Measurements from ENCODE around the gene HTT-AS.

HTT-AS gene

DNA sequence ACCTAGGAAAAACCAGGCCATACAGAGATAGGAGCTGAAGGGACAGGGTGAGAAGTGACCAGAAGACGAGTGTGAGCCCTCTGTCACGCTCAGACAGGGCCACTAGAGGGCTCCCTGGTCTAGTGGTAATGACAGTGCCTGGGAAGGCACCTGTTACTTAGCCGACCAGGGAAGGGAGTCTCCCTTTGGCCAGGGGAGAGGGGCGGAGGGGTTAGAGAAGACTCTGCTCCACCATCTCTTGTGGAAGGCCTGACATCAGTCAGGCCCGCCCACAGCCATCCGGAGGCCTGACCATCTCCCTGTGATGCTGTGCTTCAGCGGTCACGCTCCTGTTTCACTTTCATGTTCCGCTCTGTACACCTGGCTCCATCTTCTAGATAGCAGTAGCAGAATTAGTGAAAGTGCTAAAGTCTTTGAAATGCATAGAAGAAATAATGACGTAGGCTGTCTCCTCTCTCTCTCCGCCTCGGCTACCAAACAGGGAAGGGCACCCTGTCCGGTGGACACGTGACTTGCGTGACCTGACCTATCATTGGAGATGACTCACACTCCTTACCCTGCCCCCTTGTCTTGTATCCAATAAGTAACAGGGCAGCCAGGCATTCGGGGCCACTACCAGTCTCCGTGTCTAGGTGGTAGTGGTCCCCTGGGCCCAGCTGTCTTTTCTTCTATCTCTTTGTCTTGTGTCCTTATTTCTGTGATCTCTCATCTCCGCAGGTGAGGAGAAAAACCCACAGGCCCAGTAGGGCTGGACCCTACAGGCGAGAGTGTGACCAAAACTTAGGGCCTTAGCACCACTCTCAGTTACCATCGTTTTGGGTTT lies 26.7 kb downstream of the HTT-AS start:
- DNase-seq: peak; percentile 28

DNA sequence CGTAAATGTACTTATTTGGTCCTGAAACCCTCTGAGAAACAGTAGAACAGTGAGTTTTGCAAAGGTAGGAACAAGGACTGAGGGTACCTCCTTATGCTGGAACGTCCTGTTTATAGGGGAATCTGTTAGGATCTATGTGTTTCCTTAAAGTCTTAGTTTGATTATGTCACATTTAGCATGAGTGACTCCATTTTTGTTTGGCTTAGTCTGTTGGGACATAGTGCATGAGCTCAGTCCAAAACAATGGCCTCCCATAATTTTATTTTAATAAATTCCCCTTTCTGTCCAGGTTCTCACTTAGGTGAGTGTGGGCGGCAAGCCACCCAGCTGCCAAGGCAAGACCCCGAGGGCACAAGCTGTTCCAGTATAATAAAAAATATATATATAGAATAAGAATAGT lies 27.7 kb downstream of the HTT-AS start:
- no peak for DNase-seq

DNA sequence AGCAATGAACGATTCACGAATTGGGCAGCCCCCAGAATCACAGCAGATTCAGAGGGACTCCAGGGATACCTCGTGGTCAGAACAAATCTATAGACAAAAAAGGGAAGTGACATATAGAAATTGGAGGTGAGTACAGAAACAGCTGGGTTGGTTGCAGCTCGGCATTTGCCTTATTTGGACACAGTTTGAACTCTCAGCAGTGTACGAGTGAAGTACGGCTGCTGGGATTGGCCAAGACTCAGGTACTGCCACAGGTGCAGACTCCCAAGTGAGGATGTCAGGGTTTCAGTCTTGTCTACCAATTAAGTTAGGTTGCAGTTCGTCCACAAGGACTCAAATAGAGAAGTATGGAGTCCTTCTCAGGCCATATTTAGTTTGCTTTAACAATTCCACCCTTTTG lies 28.2 kb downstream of the HTT-AS start:
- DNase-seq: no peak

DNA sequence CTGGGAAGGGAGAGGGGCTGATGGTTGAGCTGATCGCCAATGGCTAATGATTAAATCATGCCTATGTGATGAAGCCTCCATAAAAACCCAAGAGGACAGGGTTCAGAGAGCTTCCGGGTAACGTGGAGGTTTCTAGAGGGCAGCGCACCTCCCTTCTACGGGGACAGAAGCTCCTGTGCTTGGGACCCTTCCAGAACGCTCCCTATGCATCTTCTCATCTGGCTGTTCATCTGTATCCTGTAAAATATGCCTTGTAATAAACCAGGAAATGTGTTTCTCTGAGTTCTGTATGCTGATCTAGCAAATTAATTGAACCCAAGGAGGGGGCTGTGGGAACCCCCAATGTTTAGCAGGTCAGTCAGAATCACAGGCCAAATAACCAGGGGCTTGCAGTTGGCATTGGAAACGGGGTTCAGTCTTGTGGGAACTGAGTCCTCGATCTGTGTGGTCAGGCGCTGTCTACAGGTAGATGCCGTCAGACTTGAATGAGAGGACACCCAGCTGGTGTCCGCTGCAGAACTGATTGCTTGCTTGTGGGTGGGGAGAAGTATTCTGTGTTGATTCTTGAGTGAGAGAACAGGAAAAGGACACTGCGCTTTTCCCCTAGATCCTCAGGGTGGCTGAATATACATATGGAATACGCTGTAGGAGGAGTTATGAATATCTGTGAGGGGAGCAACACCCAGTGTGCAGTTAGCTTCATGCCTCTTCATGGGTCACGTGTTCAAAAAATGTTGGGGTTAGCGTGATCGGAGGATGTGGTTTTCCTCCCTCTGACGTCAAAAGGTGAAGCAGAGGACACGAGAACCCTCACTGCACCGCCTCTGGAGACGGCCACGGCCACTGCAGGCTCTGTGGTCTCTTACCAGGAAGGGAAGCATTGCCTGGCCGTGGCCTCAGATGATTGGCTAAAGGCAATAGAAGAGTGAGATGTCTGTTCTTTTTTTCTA lies 29.2 kb downstream of the HTT-AS start:
- no peak for DNase-seq

DNA sequence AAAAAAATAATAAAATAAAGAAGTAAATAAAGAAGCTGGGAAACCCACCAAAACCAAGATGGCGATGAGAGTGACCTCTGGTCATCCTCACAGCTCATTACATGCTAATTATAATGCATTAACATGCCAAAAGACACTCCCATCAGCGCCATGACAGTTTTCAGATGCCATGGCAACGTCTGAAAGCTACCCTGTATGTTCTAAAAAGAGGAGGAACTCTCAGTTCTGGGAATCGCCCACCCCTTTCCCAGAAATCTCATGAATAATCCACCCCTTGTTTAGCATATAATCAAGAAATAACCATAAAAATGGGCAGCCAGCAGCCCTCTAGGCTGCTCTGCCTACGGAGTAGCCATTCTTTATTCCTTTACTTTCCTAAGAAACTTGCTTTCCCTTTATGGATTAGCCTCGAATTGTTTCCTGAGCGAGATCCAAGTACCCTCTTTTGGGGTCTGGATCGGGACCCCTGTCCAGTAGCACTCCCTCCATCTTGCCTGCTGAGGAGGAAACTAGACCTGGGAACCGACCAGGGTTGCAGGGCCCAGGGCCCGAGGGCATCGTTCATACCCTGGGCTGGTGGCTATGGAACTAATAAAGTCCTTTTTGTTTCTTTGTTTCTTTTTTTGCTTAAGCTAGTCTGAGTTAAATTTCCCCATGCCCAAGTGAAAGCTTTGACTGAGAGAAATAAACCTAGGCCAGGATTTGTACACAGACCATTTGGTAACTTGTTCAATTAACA lies 30.9 kb downstream of the HTT-AS start:
- no peak for DNase-seq

DNA sequence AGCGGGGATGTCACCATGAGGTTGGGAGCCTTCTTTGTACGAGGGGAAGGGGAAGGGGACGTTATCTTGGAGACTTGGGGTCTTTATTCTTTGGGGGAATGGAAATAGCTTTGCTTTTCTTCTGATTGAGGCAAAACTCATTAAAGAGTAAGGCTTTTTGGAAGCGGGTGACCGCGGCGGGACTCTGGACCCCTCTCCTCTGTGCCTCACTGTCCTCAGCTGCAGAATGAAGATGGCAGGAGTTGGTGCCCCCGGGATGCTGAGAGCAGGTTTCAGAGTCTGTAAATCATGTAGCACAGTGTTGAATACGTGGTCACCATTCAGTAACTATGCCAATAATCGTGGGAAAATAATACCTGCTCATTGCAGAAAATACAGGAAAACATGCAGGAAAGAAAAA lies 32.1 kb downstream of the HTT-AS start:
- no peak for DNase-seq

DNA sequence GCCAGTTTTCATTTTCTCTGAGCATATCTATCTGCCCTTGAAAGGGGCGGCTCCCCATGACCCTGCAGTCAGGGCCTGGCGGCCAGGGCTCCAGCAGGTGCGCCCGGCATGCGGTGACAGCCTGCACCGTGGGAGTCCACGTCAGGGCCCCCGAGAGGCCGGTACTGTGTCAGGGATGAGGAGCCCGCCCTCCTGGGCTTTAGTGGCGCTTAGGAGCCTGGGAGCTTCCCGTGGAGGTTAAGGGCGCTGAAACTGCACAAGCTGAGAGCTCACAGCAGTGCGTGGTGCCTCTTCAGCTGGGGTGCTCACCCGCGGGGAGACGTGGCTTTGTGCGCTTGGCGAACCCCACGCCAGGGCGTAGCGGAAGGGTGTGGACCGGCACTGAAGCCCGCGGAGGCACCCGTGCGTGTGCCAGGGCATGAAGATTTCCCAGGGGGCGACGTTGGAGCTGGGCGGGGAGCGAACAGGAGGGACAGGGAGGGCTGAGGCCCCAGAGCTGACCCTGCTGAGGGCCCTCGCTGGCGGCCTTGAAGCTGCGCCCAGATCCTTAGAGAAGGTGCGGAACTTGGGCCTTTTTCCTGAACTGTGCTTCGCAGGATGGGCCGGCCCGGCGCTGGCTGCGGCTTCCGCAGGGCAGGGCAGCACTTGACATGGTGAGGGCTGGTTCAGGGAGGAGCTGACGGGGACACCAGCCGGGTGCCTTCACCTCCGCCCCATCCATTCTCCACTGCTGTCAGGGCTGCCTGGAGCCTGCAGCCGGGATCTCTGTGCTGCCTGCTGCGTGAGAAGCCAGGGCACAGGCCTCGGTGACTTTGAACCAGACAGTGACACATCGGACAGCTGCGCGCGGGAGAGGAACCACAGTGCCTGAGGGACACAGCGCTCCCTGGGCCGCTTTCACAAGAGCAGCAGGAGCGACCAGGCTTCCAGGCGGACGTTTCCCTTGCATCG lies 32.9 kb downstream of the HTT-AS start:
- no peak for DNase-seq

DNA sequence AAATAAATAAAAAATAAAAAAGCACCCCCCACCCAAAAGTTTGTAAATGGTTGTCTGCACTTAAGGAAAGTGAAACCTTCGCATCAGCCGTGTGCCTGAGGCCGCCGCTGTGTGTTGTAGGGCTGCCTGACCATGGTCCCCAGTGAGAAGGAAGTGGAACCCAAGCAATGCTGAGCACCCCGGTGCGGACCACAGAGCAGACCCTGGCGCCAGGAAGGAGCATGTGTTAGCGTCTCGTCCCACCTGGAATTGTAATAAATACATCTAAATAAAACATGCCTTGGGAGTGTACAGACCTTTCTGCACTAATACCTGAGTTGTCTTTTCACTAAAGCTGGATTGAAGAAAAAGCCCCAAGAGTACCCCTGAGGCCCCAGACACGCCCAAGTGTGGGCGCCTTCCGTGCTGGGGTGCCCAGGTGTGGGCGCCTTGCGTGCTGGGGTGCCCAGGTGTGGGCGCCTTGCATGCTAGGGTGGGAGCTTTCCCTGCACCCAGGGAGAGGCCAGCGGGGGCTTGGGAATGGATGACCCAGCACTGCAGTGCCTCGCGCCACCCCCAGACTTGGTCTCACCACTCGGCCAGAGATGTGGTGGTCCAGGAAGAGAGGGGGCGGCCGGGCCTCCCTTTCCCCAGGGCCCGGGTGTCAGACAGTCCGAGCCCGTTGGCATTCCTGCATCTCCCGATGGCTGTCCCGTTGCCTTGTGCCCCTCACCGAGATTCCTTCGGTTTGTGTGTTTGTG lies 33.7 kb downstream of the HTT-AS start:
- no peak for DNase-seq

DNA sequence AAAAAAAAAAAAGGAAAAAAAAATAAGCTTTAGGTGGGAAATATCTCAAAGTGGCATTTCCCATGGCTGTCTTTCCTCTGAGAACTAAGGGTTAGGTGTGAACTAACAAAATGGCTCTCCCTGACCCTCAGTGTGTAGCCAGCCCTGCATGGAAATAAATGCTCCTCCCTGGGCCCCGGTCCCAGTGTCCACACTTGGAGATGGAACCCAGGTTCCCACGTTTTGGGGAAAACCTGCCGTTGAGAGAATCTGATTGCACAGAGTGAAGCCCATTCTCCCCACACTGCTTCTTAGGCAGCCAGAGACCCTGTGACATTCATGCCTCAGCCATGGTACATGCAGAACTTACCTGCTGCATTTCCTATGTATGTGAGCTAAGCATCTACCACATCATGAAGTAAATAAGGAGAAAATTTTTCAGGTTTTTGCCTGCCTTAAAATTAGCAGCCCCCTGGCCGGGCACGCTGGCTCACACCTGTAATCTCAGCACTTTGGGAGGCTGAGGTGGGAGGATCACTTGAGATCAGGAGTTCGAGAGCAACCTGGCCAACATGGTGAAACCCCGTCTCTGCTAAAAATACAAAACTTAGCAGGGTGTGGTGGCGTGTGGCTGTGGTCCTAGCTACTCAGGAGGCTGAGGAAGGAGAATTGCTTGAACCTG lies 34.5 kb downstream of the HTT-AS start:
- no peak for DNase-seq

DNA sequence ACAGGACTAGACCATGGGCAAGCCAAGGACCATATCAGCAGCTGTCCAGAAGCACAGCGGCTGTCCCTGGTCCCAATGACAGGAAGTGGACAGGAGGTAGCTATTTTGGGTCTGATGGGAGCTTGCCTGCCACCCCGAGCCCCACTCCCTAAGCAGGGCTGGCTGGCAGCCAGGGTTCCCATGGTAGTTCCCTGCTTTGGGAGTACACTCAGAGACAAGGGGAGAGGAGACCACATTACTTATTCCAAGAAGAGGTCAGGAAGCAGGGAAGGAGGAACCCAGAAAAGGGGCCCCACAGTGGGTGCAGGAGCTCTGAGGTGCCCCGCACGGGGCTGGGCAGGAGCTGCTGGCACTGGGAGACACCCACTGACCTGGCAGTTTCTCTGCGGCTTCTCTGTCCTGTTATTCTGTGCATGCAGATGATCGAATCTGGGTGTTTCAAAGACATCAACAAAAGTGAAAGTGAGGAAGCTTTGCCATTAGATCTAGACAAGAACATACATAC lies 36.3 kb downstream of the HTT-AS start:
- peak; percentile 43 for DNase-seq

DNA sequence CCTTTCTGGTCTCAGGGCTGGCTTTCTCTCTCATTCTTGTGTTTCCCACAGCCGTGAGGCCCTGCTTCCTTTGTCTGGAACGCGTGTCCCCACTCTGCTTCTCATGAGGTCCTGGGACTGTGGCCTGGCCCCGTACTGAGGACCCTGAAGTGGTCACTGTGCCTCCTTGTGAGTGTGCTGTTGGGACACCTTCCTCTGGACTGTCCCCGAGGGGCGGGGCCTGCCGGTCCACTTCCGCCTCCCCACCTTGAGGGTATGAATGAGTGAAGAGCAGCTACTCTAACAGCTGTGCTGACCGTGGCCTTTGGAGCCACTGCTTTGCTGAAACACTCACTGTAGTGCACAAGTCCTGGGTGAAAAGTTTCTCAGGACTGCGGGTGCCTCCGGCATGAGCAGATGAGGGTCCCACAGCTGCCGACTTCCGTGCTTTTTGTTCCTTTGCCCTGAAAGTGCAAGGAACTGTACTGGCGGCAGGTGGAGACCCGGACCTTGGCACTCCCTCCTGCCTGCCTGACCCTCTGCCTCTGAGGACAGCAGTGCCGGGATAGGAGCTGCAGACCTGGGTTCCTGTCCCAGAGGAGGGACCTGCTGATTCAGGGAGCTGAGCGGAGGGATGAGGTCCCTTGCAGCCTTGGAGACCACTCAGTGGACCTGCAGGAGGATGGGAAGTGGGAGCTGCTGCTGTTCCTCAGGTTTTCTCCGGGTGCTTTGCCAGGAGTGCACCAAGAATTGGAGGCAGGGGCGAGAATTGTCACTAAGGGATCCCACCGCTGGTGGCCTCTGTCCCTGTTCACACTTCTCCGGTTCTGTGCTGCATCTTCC lies 38.0 kb downstream of the HTT-AS start:
- no peak for DNase-seq

DNA sequence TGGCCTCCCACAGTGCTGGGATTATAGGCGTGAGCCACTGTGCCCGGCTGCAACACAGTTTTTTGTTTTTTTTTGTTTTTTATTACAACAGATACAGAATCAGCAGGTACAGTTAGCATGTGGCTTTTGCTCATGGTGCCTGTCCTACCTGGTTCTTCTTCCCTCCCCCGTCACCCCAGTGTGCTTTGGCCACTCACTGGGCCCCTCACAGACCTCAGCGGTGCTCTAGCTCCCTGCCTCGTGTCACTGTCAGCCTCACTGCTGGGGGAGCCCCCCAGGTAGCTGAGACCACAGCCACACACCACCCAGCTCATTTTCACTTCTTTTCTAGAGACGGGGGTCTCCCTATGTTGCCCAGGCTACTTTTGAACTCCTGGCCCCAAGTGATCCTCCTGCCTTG lies 38.7 kb downstream of the HTT-AS start:
- no peak for DNase-seq

DNA sequence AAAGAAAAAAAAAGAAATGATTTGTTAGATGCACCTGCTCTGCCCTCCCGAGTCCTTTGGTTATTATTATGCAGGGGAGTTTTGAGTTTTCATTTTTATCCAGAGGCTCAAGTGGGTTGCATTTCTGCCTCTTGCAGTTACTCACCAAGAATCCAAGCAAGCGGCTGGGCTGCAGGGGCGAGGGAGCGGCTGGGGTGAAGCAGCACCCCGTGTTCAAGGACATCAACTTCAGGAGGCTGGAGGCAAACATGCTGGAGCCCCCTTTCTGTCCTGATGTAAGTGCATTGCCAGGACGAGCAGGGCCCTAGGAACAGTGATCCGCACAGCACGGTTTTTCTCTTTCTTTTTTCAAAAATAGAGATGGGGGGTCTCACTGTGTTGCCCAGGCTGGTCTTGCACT lies 39.1 kb downstream of the HTT-AS start:
- no peak for DNase-seq

DNA sequence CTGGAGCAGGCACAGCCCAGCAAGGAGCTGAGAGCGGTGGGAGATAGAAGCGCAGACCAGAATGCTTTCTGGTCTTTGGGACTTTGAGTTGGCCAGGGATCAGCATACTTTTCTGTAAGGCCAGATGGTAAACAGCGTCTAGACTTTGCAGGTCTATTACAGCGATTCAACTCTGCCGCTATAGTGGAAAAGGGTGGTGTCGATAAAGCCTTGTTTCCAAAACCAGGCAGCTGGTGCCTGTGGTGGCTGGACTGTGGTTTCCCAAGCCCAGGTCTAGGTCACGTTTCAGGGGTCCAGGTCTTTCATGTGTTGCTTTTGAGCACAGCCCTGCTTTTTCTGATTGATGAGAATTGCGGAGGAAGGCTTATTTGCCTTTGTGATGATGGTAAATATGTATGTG lies 40.1 kb downstream of the HTT-AS start:
- no peak for DNase-seq

DNA sequence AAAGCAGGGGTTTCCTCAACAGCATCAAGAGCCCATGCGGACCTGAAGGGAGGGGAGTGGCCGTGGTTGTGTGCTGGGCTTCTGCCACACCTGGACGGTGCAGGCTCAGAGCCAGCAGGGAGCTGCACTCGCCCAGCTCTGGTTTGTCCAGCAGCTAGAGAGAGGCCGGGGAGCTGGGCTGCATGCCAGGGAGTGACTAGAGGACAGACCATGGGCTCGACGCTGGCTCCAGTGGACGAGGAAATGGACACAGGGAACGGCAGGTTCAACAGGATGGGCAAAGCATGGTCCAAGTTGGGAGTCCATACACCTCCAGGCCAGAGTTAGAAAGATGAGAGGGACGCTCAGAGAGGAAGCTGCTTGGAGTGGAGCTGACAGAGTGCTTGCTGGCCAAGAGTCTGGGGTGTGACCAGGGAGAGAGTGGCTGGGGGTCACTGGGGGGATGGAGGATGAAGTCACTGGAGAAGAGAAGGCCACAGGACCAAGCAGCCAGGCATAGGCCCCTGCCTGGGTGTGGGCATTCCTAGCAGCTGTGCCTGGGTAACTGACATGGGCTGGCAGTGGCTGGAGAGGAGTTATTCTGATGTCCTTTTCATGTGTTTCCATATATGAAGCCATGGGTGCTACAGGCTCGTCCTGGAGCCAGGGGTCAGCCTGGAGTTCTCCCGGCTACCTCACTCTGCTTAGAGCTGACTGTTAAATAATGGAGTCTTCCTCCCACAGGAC lies 42.8 kb downstream of the HTT-AS start:
- no peak for DNase-seq

DNA sequence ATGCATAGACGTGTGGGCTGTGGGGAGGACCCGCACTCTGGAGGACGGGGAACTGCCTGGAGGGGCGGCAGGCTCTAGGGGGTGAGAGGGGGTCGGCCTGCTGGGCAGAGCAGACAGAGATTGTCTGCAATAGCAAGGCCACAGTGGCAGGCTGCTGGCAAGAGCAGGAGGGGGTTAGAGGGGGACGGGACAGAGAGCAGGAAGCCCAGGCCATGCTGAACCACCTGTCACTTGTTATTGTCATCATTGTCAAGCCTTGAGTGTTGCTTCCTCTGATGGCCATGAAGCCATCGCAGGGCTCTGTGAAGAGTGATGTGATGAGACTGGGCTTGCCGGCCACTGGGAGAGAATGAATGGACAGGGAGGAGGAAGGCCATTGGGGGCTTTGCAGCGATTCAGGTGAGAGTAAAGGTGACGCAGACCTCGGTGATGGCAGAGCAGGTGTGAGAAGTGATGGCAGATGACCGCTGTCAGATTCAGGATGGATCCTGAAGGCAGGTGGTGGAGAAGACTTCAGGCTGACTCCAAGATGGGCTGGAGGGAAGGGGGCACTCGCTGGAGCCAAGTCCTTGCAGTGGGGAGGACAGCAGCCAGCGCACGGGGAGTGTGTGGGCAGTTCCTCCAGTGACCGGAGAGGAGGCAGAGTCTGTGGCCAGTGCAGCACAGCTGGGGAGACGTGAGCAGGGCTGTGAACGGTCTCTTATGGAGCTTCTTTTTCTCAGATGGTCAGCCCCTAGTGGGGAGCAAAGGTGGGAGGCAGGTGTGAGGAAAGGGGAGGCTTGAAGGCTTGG lies 43.6 kb downstream of the HTT-AS start:
- DNase-seq: no peak

DNA sequence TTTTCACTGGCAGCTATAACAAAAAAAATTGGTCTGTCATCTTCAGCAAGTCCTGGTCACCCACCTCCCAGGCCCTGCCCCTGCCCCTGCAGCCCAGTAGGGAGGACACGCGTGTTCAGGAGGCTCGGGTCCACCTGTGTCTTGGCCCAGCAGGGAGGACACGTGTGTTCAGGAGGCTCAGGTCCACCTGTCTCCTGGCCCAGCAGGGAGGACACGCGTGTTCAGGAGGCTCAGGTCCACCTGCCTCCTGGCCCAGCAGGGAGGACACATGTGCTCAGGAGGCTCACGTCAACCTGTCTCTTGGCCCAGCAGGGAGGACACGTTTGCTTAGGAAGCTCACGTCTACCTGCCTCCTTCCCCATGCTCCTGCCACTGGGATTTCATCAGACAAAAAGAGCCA lies 44.9 kb downstream of the HTT-AS start:
- no peak for DNase-seq

DNA sequence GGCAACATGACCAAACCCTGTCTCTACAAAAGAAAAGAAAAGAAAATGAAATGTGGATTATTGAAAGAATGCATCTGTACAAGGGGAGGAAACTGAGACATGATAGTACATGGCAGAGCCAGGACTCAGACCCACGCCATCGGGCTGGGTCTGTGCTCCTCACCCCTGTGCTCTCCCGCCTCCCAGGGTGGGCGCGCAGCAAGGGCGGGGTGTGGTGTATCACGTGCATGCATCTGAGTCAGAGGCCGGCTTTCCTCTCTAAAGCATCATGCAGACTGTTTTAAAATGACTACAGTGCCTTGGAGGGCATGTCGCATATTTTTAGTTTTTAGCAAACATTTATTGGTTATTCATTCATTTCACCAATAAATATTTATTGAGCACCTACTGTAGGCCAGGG lies 47.8 kb downstream of the HTT-AS start:
- DNase-seq: no peak
